ENCODE results near the gene TIMM29.

The TIMM29 gene

DNA sequence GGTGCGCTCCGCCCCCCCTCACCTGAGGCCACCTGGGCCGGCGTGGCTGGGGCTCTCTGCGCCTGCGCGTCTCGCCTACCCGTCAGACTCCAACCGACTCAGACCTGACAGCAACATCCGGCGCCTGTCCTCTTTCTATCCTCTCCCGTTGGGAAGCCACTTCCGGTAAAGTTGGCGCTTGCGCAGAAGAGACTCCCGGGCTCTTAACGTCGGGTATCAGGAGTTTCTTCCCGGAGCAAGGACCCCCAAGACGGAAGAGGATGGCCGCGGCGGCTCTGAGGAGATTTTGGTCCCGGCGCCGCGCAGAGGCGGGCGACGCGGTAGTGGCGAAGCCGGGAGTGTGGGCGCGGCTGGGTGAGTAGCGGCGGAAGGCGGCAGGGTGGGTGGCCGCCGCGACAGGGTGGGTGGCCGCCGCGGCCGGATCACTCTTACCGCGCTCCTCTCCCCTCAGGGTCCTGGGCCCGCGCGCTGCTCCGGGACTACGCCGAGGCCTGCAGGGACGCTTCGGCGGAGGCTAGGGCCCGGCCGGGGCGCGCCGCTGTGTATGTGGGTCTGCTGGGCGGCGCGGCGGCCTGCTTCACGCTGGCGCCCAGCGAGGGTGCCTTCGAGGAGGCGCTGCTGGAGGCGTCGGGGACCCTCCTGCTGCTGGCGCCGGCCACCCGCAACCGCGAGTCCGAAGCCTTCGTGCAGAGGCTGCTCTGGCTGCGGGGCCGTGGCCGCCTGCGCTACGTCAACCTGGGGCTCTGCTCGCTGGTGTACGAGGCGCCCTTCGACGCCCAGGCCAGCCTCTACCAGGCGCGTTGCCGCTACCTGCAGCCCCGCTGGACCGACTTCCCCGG, at the start of gene TIMM29, which contains the start of gene YIPF2:
Gene TIMM29 (plus strand): TSS at position 249 of the 839 bp plus-strand sequence. CDS start 12 bp downstream, at position 261.
Gene YIPF2 (minus strand): TSS at position 77 of the 839 bp plus-strand sequence. CDS start 229 bp downstream, outside the sequence.
- no peak for FAIRE-seq

DNA sequence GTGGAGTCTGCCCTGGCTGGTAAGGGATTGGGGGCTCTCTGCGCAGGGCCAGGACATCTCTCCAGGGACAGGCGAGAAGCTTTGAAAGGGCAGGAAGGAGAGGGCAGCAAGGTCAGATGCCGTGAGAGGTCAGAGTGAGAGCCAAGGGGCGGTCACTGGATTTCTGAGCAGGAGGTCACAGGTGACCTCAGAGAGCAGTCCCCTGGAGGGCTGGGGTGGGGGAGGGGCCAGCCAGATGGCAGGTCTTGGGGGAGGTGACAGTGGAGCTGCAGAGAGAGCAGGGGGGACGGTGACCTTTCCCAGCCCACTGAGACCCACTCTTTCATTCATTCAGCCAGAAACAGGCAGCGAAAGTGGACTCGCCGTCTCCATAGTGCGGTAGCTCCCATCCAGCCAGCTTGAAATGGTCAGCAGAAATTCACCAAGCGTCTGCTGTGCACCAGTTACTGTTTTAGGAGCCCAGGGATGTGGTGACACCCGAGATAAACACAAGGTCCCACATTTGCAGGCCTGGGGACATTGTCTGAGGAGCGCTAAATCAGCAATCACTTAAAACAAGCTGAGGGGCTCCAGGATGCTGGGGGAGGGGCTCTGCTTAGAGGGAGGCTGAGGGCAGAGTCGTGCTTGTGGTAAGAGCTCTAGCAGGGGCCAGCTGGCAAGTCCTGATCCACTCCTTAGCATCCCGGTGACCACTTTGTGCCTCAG, 47.1 kb upstream of the TIMM29 start:
- no peak for FAIRE-seq

DNA sequence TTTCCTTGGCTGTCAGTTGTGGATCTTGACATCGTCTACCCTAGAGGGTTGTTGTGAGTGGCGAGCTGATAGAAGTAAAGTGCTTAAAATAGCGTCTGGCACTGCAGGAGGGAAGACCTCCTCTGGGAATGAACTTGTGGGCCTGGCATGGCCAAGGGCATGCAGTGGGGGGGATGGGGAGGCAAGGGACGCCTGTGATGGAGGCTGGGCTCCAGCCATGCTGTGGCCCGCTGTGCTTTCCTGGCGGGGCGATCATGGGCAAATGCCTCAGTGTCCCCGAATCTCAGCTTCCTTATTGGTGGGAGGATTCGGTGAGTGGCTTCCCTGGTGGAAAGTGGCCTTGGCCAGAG, 46.5 kb upstream of the TIMM29 start:
- no peak for FAIRE-seq

DNA sequence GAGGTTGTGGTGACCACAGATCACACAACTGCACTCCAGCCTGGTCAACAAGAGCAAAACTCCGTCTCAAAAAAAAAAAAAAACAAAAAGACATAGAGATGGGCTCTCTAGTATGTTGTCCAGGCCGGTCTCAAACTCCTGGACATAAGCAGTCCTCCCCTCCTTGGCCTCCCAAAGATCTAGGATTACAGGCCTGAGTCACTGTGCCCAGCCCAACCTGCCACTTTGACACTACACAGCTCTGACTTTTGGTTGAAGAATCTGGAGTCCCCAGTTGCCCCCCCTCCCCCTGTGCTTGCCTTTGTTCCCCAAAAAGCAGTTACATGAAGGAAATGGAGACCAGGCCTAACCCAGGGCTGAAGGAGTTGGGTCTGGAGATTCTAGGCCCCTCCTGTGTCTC, 44.3 kb upstream of the TIMM29 start:
- no peak for FAIRE-seq

DNA sequence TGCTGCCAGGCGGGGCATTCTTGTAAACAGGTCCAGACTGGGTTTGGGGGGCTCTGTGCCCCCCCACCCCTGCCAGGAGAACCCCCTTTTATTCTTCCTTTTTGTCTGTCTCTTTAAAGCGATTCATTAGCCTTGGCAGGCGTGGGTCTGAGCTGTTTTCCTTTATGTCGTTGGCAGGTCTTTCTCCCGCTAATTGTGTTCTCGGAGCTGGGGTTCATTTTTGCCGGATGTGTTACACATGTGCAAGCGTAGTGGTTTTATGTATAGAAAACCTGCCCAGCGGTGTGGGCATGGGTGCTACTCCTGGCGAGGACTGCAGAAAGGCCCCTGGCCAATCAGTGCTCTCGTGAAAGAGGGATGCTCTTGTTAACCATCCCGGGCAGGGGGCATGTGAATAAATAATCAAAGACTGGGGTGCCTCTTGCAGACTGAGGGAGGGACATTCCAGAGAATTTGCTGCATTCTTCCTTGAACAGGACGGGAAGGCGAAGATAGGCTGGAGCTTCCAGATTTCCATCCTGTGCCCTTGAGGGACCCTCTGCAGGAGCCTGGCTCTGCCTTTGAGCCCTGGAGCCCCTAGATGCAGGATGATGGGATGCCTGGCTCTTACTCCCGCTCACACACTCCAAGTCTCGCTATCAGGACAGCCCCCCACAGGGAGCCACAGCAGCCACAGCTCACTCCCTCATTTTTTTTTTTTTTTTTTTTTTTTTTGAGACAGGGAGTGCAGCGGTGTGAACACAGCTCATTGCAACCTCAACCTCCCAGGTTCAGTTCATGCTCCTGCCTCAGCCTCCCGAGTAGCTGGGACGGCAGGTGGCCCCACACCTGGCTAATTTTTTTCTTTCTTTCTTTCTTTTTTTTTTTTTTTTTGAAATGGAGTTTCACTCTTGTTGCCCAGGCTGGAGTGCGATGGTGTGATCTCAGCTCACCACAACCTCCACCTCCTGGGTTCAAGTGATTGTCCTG, 43.1 kb upstream of the TIMM29 start:
- no peak for FAIRE-seq

DNA sequence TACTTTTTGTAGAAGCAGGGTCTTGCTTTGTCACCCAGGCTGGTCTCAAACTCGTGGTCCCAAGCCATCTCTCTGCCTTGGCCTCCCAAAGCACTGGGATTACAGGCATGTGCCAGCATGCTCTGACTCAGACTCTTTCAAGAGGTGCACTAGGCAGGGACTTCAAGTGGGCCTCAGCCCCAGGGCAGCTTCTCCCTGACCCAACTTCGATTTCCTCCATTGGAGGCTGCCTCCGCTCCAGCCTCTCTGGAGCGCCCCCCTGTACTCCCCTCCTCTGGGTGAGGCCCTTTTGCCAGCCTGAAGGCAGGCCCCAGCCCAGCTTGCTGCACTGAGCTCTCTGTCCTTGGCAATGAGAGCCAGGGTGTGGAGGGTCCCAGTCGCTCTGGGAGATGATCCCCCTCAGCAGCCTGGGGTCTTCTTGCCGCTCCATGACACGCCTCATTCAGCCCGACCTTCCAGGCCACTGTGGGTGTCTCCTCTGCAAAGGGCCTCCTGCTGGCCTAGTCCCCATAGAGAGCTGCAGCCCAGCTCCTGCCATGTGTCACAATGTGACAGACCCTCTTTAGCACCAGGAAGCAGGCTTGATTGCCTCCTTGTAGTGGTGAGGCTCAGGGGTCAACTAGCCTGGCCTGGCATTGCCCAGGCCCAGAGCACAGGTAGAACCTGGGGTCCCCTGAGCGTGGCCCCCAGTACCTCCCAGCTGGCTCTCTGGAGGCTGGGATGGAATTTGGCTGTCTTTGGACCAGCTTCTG, 40.8 kb upstream of the TIMM29 start:
- no peak for FAIRE-seq

DNA sequence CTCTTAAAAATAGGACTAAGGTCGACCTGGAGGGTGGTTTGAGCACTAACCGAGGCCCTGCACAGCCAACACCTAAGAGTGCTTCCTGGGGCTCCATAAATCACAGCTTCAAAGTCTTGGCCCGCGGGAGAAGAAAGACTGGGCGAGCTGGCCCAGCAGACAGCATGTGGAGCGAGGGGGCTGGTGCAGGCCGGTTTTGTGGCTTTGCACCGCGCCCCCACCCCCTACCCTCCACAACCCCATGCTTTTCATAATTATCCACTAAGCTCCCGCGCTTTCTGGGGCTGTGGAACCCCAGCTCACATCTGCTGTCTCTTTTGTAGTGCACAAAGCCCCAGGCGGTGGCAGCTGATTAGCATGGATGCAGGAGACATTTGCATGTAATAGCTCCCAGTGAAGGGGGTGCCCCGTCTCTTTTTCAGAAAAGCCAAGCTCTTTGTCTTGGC, 40.2 kb upstream of the TIMM29 start:
- FAIRE-seq: no peak

DNA sequence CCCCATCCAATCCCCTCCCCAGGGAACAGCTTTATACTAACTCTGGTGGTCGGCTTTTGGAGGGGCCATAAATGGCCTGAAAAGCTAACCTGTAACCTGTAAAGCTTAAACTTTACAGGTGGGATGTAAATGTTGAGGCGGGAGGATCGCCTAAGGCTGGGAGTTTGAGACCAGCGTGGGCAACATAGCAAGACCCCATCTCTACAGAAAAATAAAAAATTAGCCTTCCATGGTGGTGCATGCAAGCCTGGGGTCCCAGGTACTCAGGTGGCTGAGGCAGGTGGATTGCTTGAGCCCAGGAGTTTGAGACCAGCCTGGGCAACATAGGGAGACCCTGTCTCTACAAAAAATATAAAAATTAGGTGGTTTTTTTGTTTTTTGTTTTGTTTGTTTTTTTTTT, 38.7 kb upstream of the TIMM29 start:
- no peak for FAIRE-seq

DNA sequence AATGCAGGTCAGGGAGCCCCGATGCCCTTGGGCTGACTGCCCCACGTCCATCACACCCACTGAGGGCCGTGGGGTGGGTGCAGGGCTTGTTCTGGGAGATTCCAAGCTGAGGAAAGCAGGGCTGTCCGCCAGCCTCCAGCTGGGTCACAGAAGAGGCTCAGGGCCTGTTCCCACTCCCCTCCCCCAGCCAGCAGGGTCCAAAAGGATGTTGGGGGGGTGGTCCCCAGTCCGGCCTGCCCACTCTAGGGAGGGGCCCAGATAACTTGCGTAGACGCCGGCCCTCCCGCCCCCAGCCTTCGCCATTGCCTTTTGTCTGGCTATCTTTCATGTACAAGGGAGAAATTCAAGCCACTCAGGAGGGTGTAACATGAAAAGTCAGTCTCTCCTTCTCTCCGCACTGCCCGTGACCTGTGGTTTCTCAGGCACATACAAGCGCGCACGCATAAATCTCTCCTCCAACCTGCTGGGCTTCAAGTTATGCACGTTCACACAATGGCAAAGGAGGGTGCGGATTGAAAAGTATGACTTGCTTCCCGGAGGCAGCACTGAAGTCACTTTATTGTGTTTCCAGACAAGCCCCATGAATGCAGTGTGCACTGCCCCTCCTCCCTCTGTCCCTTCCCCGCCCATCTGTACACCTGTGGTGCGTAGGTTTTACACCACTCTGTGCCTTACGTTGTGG, 37.1 kb upstream of the TIMM29 start:
- no peak for FAIRE-seq

DNA sequence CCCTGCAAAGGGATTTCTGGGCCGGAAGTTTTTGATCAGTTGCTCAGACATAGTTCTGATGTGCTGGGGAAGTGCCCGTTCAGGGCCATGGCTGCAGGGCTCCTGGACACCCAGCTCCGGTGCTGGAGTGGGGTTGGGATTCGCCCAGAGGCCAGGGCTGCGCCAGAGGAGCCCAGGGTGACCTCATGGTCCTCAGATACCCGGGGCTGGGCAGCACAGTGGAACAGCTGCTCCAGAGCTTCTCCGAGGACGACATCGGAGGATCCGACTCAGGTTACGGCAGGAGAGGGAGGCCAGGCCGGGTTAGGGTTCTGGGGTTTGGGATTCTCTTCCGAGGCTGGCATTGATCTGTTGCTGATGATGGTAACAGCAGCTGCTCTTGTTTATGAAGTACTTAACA, 36.4 kb upstream of the TIMM29 start:
- no peak for FAIRE-seq

DNA sequence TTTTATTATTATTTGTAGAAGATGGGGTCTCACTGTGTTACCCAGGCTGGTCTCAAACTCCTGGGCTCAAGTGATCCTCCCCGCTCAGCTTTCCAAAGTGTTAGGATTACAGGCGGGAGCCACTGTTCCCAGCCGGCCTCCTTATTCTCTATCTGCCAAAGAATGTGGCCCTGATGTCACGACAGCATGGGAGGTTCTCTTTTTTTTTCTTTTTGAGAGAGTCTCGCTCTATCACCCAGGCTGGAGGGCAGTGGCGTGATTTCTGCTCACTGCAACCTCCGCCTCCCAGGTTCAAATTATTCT, 33.7 kb upstream of the TIMM29 start:
- FAIRE-seq: no peak

DNA sequence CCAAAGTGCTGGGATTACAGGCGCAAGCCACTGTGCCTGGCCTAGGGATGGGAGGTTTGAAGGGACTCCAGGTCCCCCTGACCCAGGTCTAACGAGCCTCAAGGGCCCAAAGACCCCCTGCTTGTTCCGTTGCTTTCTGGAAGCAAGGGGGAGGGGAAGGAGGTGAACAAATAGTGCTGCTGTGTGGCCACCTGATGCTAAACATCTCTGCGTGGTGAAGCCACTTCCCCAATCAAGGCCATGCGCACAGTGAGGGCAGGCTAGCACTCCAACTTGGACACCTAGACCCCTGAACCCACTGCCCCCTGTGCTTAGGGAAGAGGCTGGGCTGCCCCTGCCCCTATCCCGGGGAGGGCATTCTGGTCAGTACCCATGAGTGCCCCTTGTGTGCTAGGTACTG, 33.2 kb upstream of the TIMM29 start:
- FAIRE-seq: no peak

DNA sequence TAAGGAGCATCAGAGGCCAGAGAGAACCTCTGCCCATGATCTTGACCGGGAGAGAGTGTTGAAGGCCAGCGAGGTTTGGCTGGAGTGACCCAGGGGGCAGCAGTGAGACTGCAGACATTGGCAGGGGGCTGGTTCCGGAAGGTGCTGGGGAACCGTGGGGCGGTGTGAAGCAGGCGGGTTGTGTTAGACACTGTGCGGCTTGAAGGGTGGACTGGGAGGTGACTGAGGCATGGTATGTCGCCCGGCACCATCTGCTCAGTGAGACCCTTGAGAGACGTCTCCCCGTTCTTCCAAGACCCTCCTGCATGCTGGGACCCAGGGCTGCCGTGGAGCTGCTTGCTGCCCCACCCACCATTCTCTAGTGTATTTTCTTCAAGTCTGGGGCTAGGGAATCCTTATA, 32.7 kb upstream of the TIMM29 start:
- no peak for FAIRE-seq

DNA sequence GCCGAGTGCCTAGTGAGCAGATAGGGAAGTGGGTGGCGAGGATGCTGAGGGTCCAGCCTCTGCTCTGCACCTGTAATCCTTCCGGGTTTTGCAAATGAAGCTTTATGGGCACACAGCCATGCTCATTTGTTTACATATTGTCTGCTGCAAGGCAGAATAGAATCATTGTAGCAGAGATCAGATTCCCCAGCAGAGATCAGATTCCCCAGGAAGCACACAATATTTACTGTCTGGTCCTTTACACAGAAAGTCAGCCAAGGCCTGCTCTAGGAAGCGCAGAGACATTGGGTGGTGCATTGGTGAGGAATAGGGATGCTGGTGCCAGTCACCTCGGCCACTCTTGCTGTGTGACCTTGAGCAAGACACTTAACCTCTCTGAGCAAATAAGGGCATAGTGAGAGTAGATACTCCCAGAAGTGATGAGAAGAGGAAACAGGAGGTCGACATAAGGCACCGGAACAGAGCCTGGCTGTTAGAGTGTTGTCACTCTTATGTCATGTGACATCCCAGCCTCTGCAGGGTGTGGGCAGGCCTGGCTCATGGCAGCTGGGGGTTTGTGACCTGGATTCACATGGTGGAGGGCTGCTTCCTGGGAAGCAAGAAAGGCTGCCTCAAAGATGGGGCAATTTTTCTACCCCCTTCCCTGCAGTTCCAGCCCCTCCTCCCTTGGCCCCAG, 31.6 kb upstream of the TIMM29 start:
- FAIRE-seq: no peak

DNA sequence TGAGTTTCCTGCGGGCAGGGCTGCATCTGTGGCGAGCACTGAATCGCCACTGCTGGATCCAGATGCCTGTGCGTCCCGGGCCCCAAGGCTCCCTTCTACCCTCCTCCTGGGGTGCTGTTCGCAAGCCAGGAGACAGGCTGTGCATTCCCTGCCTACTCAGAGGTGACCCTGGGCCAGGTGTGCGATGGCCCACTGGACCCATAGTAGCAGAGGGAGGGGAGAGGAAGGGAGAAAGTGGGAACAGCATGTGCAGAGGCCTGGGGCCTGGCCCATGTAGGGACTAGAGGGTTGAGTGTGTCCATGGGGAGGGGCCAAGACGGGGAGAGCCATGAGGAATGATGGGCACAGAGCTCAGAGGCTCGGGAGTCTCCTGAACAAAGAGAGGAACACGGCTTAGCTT, 30.0 kb upstream of the TIMM29 start:
- FAIRE-seq: no peak

DNA sequence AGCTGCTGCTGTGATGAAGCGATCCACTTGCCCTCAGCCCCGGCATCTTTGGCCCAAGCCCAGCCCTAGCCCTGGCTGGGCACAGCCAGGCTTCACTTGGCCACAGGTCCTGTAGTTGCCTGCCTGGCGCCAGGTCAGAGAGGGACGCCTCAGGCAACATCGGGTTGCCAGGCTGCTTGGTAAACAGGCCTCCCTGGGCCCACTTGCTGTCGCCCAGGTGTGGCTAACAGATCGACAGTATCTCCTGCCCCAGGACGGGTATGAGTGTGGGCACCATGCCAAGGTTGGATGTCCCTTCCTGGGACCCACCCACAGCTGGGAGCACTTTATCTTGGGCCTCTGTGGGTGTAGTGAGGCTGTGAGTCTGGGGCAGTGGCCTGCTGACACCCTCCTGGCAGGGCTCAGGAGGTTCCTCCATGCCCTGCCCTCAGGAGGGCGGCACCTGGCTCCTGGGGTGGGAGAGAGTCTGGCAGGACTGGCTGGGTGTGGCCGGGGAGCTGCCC, 29.4 kb upstream of the TIMM29 start:
- no peak for FAIRE-seq

DNA sequence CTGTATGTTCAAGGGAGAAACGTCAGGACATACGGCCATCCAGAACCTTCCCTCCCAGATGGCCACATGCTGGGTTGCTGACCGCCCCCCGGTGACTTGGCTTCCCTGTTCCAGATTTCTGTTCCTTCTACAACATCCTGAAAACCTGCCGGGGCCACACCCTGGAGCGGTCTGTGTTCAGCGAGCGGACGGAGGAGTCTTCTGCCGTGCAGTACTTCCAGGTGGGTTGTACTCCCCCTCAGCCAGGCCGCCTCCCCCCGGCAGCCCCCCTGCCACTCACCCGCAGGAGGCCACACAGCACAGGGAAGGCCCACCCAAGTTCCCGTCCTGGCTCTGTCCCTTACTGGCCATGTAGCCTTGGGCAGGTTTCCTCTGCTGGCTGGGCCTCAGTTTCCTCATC, 20.7 kb upstream of the TIMM29 start:
- no peak for FAIRE-seq

DNA sequence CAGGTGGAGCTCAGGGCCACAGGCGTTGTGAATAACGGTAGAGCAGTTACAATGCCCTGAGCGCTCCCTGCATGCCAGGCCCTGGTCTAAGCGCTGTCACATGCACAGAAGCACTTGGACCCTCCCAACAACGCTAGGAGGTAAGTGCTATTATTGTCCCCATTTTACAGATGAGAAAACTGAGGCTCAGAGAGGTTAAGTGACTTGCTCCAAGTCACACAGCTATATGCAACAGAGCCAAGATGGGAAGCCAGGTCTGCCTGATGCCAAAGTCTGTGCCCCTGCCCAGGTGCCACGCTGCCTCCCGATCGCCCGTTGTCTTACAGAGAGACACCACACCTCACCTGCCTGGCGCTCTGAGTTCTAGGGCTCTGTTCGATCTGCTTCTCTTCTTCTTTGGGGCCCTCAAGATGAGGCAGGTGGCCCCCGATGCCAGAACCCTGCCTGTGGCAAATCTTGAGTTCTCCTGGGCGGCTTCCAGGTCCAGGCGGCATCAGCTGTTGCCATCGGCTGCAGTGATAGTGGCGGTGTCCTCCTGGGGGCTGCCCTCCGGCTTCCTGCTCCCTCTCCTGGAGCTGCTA, 20.1 kb upstream of the TIMM29 start:
- FAIRE-seq: no peak

DNA sequence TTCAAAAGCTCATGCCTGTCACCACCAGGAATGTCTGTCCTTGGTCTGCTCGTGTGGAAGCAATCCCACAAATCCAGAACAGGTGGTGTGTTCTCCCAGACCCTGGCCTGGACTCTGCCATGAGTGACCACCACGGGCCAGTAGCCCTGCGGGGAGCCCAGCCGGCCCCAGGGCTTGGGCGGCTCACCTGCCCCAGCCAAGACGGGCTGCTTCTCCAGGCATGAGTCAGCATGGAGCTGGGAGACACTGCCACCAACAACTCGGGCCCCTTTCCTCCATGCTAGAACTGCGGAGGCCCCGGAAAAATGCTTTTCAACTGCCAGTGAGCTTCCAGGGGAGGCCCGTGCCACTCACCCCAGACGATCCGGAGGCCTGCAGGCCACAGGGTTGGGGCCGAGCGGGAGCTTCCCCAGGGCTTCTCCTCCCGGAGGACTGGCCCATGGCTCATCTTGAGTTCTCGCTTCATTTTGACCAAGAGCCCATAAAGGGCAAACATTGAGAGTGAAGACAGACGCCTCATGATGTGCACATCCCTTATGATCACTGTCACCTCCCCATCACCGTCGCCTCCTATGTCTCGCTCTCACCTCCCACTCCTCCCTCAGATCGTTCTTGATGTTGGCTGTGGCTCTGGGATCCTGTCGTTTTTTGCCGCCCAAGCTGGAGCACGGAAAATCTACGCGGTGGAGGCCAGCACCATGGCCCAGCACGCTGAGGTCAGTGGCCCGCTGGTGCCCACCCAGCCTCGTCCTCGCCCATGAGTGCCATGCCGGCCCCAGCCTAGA, 16.8 kb upstream of the TIMM29 start:
- no peak for FAIRE-seq

DNA sequence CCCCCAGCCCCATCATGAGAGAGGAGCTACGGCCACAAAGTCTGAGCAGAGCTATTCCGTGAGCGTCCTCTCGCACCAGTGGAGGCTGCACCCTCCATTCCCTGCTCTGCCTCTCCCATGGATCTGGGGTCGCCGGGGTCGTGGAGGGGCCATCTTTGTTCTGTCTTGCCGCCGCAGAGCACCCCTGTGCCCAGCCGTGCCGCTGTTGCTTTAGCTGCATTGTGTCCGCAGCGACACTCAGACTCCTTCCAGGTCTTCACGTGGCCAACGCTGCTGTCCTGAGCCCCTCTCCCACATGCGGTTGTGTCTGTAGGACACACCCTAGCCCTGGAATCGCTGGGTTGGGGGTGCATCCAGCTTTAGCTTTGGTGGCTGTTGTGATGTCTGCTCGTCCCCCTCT, 16.0 kb upstream of the TIMM29 start:
- FAIRE-seq: no peak
